CD4-positive, alpha-beta T cell (primary cell): ENCODE results near the gene SNHG17. TPM values are rescaled to one million over a fixed set of nuclear protein-coding genes. Genes with fewer than 3 reads are reported as not detected.

Experiments
- ATAC-seq: fragments of 200-7000 bp; cut with Tn5 transposase; one replicate; pipeline ENCODE4 v1.10.0; 2022; ENCODE audit warnings: mild to moderate bottlenecking; ENCODE audit not compliant: poor library complexity
- CTCF ChIA-PET: fragments of 350-600 bp; sonication (Branson Sonifier 250); formaldehyde crosslinking; loops from one replicate; lab custom pipeline; 2021; ENCODE audit warnings: antibody characterized with exemption, inconsistent platforms; lab: Charles Lee
- POLR2A ChIA-PET: fragments of 350-600 bp; sonication (Branson Sonifier 250); formaldehyde crosslinking; loops from one replicate; lab custom pipeline; 2021; ENCODE audit warnings: antibody characterized with exemption, inconsistent platforms; lab: Charles Lee
- DNase-seq, 14 experiments: peaks; one replicate each; pipeline ENCODE4 v3.0.0-alpha.2; 2013 to 2020; ENCODE audit warnings: mixed read lengths in 2 of 14
- H3K27ac ChIP-seq, 2 donors: one replicate each; pipeline versions ENCODE4 v1.5.1 to v1.7.0; 2013; ENCODE audit warnings: low read length in 2 of 2, low read depth in 1 of 2, mild to moderate bottlenecking in 1 of 2
- H3K27me3 ChIP-seq, 2 experiments: 1 replicate in 1 of 2; 2 replicates in 1 of 2; pipeline versions ENCODE4 v1.6.1 to v1.7.0; 2013; ENCODE audit warnings: low read length in 2 of 2, control low read depth in 1 of 2, mild to moderate bottlenecking in 1 of 2, moderate library complexity in 1 of 2; ENCODE audit not compliant: insufficient read depth in 2 of 2, control insufficient read depth in 1 of 2
- H3K36me3 ChIP-seq: one replicate; pipeline ENCODE4 v1.6.1; 2013; ENCODE audit warnings: low read length, control low read depth; ENCODE audit not compliant: insufficient read depth
- H3K4me1 ChIP-seq: one replicate; pipeline ENCODE4 v1.6.1; 2013; ENCODE audit warnings: low read length, control low read depth; ENCODE audit not compliant: insufficient read depth
- H3K4me3 ChIP-seq: one replicate; pipeline ENCODE4 v1.5.1; 2013; ENCODE audit warnings: mild to moderate bottlenecking, low read length, moderate library complexity
- H3K9me3 ChIP-seq, 2 experiments: 1 replicate in 1 of 2; 2 replicates in 1 of 2; pipeline versions ENCODE4 v1.6.1 to v1.7.0; 2013; ENCODE audit warnings: low read length in 2 of 2, mild to moderate bottlenecking in 2 of 2, control low read depth in 1 of 2, moderate library complexity in 1 of 2; ENCODE audit not compliant: control insufficient read depth in 1 of 2, insufficient read depth in 1 of 2
- H3K27ac Mint-ChIP-seq: one replicate; pipeline ENCODE4 v1.8.0; 2020; ENCODE audit warnings: mixed read lengths
- H3K27me3 Mint-ChIP-seq: one replicate; pipeline ENCODE4 v1.8.0; 2021; ENCODE audit warnings: mixed read lengths
- H3K36me3 Mint-ChIP-seq: one replicate; pipeline ENCODE4 v1.8.0; 2021; ENCODE audit warnings: low read depth, mixed read lengths
- H3K4me1 Mint-ChIP-seq: one replicate; pipeline ENCODE4 v1.8.0; 2021; ENCODE audit warnings: low read depth, mixed read lengths
- H3K4me3 Mint-ChIP-seq: one replicate; pipeline ENCODE4 v1.8.0; 2020; ENCODE audit warnings: mild to moderate bottlenecking, mixed read lengths
- H3K9me3 Mint-ChIP-seq: one replicate; pipeline ENCODE4 v1.8.0; 2020; ENCODE audit warnings: mixed read lengths
- CTCF ChIP-seq: fragments of 200-600 bp; IDR thresholded peaks from one replicate; pipeline ENCODE4 v1.8.0; 2022; ENCODE audit warnings: antibody characterized with exemption, mild to moderate bottlenecking
- intact Hi-C, 2 experiments: fragments of 100-400 bp; cut with DNase I in 1 of 2; cut with micrococcal nuclease in 1 of 2; formaldehyde crosslinking; loops; one replicate each; pipeline versions ENCODE4 v1.15.1 to v1.9.0; 2023 to 2025; cut with DNase I, micrococcal nuclease
- total RNA-seq, 174 experiments: library from RNA in 2 of 174; stranded (reverse) in 2 of 174; gene quantifications; one replicate each; pipeline ENCODE4 v1.2.3 and lab custom pipeline; 2021 to 2026

Gene SNHG17
- total RNA-seq, 2 experiments from 2014 or later, result 94.1 to 99.3 TPM

GRCh38 chr20:38450412-38450975, 15.4 kb upstream of the SNHG17 start:
- Histone ChIP-seq H3K9me3 (no peaks in the 10 kb centered on the region), H3K27me3 (no peaks in the 10 kb centered on the region), H3K27ac (no peak overlapping the region), H3K4me1 (peaks cover 22% of the 10 kb centered on the region), H3K4me3 (no peak overlapping the region), H3K36me3 (no peaks in the 10 kb centered on the region)
- CTCF ChIA-PET, result no interaction called here
- POLR2A ChIA-PET, result no interaction called here
- no peak overlapping the region for H3K4me3 Mint-ChIP-seq
- peaks cover 24% of the 10 kb centered on the region for H3K36me3 Mint-ChIP-seq
- peaks cover 25% of the 10 kb centered on the region for H3K4me1 Mint-ChIP-seq
- TF ChIP-seq CTCF, result no peak
- ATAC-seq, result no peak
- H3K9me3 Mint-ChIP-seq, result no peaks in the 10 kb centered on the region
- no peak for DNase-seq
- H3K27me3 Mint-ChIP-seq, result no peaks in the 10 kb centered on the region
- no peak overlapping the region for H3K27ac Mint-ChIP-seq
- intact Hi-C loops, result no loop called here

DNA sequence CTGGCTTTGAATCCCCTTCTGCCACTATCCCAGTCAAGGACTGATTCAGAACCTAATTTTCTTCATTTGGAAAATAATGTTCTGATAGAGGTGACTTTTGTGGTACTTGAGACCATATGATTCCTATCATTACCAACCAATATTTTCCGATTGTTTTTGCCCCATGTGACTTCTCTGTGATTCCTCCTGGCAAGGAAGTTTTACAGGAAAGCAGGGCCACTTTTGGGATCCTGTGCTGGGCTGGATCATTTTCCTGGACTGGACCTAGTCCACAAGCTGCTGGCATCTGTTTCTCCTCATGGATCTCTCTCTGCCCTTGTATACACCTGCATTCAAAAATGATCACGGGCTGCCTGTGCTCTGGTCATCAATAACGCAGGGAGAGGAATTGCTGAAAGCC, 13.9 kb upstream of the SNHG17 start:
- ATAC-seq (no peak), DNase-seq (no peak)
- H3K4me3 ChIP-seq, result no peak overlapping the region
- no peaks in the 10 kb centered on the region for H3K9me3 Mint-ChIP-seq
- no peak overlapping the region for H3K27ac ChIP-seq
- no peaks in the 10 kb centered on the region for H3K27me3 Mint-ChIP-seq
- peak overlapping the region; percentile 18 for H3K27ac Mint-ChIP-seq
- peaks cover 24% of the 10 kb centered on the region for H3K36me3 Mint-ChIP-seq
- ChIA-PET CTCF (interaction anchor here (3.6 to 5.7 kb wide), 2 partner anchors 15 to 23 kb away, joined by 32 to 123 read pairs; partner anchors contain the start of genes RALGAPB and SNHG17), POLR2A (interaction anchor here (3.6 to 4.1 kb wide), 2 partner anchors 15 to 24 kb away, joined by 51 to 149 read pairs; partner anchors contain the start of genes RALGAPB and SNHG17)
- no peak for TF ChIP-seq CTCF
- no peaks in the 10 kb centered on the region for H3K9me3 ChIP-seq
- H3K4me1 ChIP-seq, result peaks cover 22% of the 10 kb centered on the region
- H3K36me3 ChIP-seq, result no peaks in the 10 kb centered on the region
- no peaks in the 10 kb centered on the region for H3K27me3 ChIP-seq
- H3K4me1 Mint-ChIP-seq, result peaks cover 25% of the 10 kb centered on the region
- intact Hi-C loops, result loop anchor here in 1 of 2 experiments (10.0 kb wide), 1 partner anchor 754 kb away; the partner anchor contains the start of gene CTNNBL1
- H3K4me3 Mint-ChIP-seq, result peak overlapping the region; percentile 61

GRCh38 chr20:38447931-38448675, 13.0 kb upstream of the SNHG17 start:
- Histone ChIP-seq H3K27me3 (no peaks in the 10 kb centered on the region), H3K36me3 (no peaks in the 10 kb centered on the region), H3K27ac (no peak overlapping the region), H3K4me1 (peaks cover 22% of the 10 kb centered on the region), H3K9me3 (no peaks in the 10 kb centered on the region), H3K4me3 (no peak overlapping the region)
- DNase-seq (no peak), ATAC-seq (no peak)
- H3K4me1 Mint-ChIP-seq, result peaks cover 25% of the 10 kb centered on the region
- peak overlapping the region; percentile 60 for H3K4me3 Mint-ChIP-seq
- intact Hi-C loops, result loop anchor here in 1 of 2 experiments (10.0 kb wide), 1 partner anchor 753 kb away; the partner anchor contains the start of gene CTNNBL1
- H3K36me3 Mint-ChIP-seq, result peaks cover 24% of the 10 kb centered on the region
- peak overlapping the region; percentile 64 for H3K27ac Mint-ChIP-seq
- TF ChIP-seq CTCF, result no peak
- no peaks in the 10 kb centered on the region for H3K27me3 Mint-ChIP-seq
- no peaks in the 10 kb centered on the region for H3K9me3 Mint-ChIP-seq
- ChIA-PET CTCF (interaction anchor here (2.2 to 5.7 kb wide), 3 partner anchors 14 to 24 kb away, joined by 15 to 123 read pairs (median 32); partner anchors contain the start of genes RALGAPB and SNHG17), POLR2A (interaction anchor here (3.6 to 4.1 kb wide), 2 partner anchors 14 to 25 kb away, joined by 51 to 149 read pairs; partner anchors contain the start of genes RALGAPB and SNHG17)
